Measurements from ENCODE around the gene CYB561D1. TPM values are rescaled to one million over a fixed set of nuclear protein-coding genes. Genes with fewer than 3 reads are reported as not detected.

CYB561D1 gene
- total and polyA plus RNA-seq, 4 donors, result 5.4 to 10.6 (median 8.1) TPM

DNA sequence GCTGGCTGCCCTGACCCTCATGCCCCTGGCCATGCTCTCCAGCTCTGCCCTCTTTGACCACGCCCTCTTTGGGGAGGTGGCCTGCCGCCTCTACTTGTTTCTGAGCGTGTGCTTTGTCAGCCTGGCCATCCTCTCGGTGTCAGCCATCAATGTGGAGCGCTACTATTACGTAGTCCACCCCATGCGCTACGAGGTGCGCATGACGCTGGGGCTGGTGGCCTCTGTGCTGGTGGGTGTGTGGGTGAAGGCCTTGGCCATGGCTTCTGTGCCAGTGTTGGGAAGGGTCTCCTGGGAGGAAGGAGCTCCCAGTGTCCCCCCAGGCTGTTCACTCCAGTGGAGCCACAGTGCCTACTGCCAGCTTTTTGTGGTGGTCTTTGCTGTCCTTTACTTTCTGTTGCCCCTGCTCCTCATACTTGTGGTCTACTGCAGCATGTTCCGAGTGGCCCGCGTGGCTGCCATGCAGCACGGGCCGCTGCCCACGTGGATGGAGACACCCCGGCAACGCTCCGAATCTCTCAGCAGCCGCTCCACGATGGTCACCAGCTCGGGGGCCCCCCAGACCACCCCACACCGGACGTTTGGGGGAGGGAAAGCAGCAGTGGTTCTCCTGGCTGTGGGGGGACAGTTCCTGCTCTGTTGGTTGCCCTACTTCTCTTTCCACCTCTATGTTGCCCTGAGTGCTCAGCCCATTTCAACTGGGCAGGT, 49.5 kb downstream of the CYB561D1 start:
- 86 to 87% methylated on average over 24 of the region's 24 CpGs for WGBS, 2 donors
- DNase-seq (no peak), ATAC-seq (ENCODE audit: low FRiP score) (no peak)
- Histone ChIP-seq H3K27ac (ENCODE audit: low read depth in 1 of 2, low read length in 2 of 2) (no peak overlapping the region), H3K27me3 (ENCODE audit: control insufficient read depth in 1 of 2, insufficient read depth in 2 of 2, low read length in 1 of 2) (no peaks in the 10 kb centered on the region), H3K4me1 (ENCODE audit: control insufficient read depth in 1 of 2, insufficient read depth in 2 of 2, low read length in 2 of 2) (no peaks in the 10 kb centered on the region), H3K9me3 (ENCODE audit: control insufficient read depth, low read length) (no peaks in the 10 kb centered on the region), H3K36me3 (ENCODE audit: control insufficient read depth in 1 of 2, insufficient read depth in 2 of 2, low read length in 1 of 2) (no peaks in the 10 kb centered on the region), H3K4me3 (ENCODE audit: low read length in 2 of 2) (no peak overlapping the region)
- intact Hi-C loops (cut with DNase I), result loop anchor here in 1 of 2 donors (10.0 kb wide), 1 partner anchor 441 kb away; the partner anchor contains the start of gene AHCYL1

DNA sequence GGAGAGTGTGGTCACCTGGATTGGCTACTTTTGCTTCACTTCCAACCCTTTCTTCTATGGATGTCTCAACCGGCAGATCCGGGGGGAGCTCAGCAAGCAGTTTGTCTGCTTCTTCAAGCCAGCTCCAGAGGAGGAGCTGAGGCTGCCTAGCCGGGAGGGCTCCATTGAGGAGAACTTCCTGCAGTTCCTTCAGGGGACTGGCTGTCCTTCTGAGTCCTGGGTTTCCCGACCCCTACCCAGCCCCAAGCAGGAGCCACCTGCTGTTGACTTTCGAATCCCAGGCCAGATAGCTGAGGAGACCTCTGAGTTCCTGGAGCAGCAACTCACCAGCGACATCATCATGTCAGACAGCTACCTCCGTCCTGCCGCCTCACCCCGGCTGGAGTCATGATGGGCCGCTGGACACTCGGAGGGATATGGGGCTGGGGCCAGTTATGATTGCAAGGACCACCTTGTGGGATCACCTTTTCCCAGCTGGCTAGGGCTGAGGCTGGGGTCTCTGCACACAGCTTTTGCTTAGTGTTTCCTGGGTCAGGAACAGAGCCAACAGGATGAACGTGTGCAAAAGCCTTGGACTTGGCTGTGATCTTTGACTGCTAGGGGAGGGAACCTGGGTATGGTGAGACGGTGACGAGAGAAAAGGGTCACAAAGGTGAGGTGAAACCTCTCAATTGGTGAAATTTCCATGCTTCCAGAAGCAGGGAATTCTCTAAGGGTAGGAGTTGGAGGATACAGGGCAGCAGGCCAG, 50.3 kb downstream of the CYB561D1 start:
- ATAC-seq (ENCODE audit: low FRiP score), result no peak
- no peaks in the 10 kb centered on the region for H3K36me3 ChIP-seq (ENCODE audit: control insufficient read depth in 1 of 2, insufficient read depth in 2 of 2, low read length in 1 of 2)
- intact Hi-C loops (cut with DNase I), result loop anchor here in 1 of 2 donors (10.0 kb wide), 1 partner anchor 441 kb away; the partner anchor contains the start of gene AHCYL1
- DNase-seq, result no peak
- H3K27me3 ChIP-seq (ENCODE audit: control insufficient read depth in 1 of 2, insufficient read depth in 2 of 2, low read length in 1 of 2), result no peaks in the 10 kb centered on the region
- WGBS, 2 donors, result 70 to 73% methylated on average over 14 of the region's 14 CpGs
- H3K9me3 ChIP-seq (ENCODE audit: control insufficient read depth, low read length), result no peaks in the 10 kb centered on the region
- H3K4me3 ChIP-seq (ENCODE audit: low read length in 2 of 2), result no peak overlapping the region
- no peak overlapping the region for H3K27ac ChIP-seq (ENCODE audit: low read depth in 1 of 2, low read length in 2 of 2)
- no peaks in the 10 kb centered on the region for H3K4me1 ChIP-seq (ENCODE audit: control insufficient read depth in 1 of 2, insufficient read depth in 2 of 2, low read length in 2 of 2)

DNA sequence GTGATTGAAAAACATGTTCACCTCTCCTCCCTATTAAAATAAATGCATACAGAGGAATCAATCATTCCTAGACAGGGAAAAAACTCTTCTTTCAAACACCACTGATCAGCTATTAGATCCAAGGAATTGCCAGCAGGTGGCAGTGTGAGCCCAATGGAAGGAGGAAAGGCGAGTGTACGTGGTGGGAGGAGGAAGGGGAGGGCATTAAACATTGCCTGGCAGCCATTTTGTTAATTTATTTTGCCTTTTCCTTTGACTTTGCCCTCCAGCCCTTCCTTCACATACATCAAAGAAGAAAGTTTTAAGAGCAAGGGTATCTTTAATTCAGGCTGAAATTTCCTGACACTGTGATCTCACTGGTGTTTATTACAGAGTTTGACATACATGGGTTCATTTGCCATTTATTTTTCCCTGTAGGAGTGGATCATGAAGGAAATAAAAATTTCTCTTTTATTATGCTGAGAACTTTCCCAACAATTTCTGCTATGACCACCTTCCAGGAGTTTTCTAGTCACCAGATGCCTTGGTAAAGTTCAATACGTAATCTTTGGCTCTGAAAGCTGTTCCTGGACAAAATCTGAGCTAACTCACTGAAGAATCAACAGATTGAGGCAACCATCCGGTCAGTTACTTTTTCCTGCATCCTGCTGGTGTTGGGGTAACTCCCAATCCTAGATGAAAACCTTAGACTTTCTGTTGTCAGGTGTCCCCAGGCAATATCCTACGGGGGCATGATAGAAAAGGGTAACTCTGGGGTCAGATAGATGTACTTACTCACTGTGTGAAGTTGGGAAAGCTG, 52.6 kb downstream of the CYB561D1 start:
- Histone ChIP-seq H3K36me3 (ENCODE audit: control insufficient read depth in 1 of 2, insufficient read depth in 2 of 2, low read length in 1 of 2) (no peaks in the 10 kb centered on the region), H3K27ac (ENCODE audit: low read depth in 1 of 2, low read length in 2 of 2) (peak overlapping the region; percentile 71 to 73), H3K4me1 (ENCODE audit: control insufficient read depth in 1 of 2, insufficient read depth in 2 of 2, low read length in 2 of 2) (no peaks in the 10 kb centered on the region), H3K9me3 (ENCODE audit: control insufficient read depth, low read length) (no peaks in the 10 kb centered on the region), H3K4me3 (ENCODE audit: low read length in 2 of 2) (peak overlapping the region; percentile 32 to 46), H3K27me3 (ENCODE audit: control insufficient read depth in 1 of 2, insufficient read depth in 2 of 2, low read length in 1 of 2) (no peaks in the 10 kb centered on the region)
- ATAC-seq (ENCODE audit: low FRiP score) (peak; percentile 87), DNase-seq (peak; percentile 92 to 94)
- 18 to 21% methylated on average over 5 of the region's 5 CpGs for whole genome bisulfite sequencing, 2 donors
- intact Hi-C loops (cut with DNase I), result loop anchor here (1.0 to 10.0 kb wide), 6 partner anchors 82 to 438 kb away; partner anchors contain the start of genes AHCYL1 (in 1 of the 2) and GSTM1 (in 1 of the 2)

DNA sequence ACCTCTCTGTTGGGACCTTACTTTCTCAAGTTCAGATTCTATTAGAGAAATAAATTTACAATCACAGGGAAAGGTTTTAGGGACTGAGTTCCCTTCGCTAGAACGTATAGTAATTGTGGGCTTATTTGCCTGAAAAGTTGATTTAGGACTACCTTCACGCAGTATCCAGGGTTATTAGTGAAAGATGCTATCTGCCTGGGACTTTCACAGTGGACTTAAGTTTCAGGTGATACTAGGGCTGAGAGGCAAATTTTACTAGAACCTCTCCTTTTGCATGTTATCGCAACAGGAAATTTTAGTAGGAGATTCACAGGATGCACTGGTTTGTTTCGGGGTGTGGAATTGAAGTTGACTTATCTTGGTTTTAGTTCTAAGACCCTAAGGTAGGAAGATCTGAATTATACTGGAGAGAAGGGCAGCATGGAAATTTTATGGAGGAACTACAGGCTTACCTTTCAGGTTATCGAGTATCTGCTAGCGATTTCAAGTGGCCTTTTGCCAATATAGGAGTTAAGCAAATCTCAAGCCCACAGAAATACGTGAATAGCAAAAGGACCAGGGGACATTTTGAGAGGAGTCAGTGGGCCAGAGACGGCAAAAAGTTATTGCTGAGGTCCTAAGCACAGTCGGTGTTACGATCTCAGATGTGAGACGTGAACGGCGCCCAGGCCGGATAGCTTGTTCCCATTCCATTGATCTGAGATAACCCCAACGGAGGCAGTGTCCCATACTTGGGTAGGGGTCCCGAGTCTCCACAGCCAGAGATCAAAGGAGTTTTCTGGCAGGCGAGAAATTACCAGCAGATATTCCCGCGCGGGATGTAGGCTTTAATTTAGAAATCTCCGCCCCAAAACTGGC, 53.8 kb downstream of the CYB561D1 start:
- H3K36me3 ChIP-seq (ENCODE audit: control insufficient read depth in 1 of 2, insufficient read depth in 2 of 2, low read length in 1 of 2), result no peaks in the 10 kb centered on the region
- H3K9me3 ChIP-seq (ENCODE audit: control insufficient read depth, low read length), result no peaks in the 10 kb centered on the region
- ATAC-seq (ENCODE audit: low FRiP score), result peak; percentile 40
- DNase-seq, result no peak
- intact Hi-C loops (cut with DNase I), result loop anchor here (2.0 to 10.0 kb wide), 5 partner anchors 73 to 437 kb away; partner anchors contain the start of genes AHCYL1 (in 1 of the 2) and GSTM1 (in 1 of the 2)
- H3K27ac ChIP-seq (ENCODE audit: low read depth in 1 of 2, low read length in 2 of 2), result peak overlapping the region; percentile 67 to 97
- peak overlapping the region; percentile 74 to 96 for H3K4me3 ChIP-seq (ENCODE audit: low read length in 2 of 2)
- no peaks in the 10 kb centered on the region for H3K4me1 ChIP-seq (ENCODE audit: control insufficient read depth in 1 of 2, insufficient read depth in 2 of 2, low read length in 2 of 2)
- no peaks in the 10 kb centered on the region for H3K27me3 ChIP-seq (ENCODE audit: control insufficient read depth in 1 of 2, insufficient read depth in 2 of 2, low read length in 1 of 2)
- 9 to 10% methylated on average over 22 of the region's 22 CpGs for WGBS, 2 donors

DNA sequence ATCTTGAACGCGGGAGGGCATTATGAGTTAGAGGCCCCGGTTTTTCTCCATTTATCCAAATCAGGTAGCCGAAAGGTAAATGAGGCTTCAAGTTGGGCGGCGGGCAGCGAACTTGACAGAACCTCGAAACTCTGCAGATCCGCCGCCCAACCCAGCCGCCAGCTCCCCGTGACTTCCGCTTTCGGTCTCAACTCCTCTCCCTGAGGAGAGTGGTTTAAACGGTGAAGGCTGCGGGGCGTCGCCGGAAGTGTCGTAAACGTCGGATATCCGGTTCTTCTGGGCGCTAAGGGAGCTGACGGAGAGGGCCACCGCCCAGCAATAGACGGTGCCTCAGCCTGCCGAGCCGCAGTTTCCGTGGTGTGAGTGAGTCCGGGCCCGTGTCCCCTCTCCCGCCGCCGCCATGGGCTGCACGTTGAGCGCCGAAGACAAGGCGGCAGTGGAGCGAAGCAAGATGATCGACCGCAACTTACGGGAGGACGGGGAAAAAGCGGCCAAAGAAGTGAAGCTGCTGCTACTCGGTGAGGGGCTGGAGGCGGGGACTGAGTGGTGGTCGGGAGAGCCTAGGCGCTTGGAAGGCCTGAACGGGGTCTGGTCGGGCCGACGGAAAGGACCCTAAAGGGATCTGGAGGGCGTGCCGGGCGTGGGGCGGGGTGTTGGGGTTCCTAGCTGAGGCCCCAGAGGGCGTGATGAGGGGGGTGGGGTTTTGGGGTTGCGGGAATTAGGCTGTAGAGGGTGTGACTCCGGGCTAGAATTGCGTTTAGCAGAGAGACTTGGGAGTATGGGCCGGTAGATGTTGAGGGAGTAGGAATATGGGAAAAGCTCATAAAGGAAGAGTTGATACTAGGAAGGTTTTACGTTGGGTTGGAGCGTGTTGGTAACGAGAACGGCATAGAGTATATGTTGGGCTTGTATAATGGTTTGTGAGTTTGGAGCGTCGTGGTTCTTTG, 54.7 kb downstream of the CYB561D1 start, which contains the start of gene GNAI3:
Gene GNAI3 (plus strand): TSS at position 295 of the 947 bp plus-strand sequence. CDS start 106 bp downstream, at position 401.
- ATAC-seq (ENCODE audit: low FRiP score) (peak; percentile 98), DNase-seq (peak; percentile 99)
- Histone ChIP-seq H3K27ac (ENCODE audit: low read depth in 1 of 2, low read length in 2 of 2) (peak within 1 kb of the TSS; percentile 67 to 97), H3K36me3 (ENCODE audit: control insufficient read depth in 1 of 2, insufficient read depth in 2 of 2, low read length in 1 of 2) (no peaks in the 10 kb centered on the region), H3K4me3 (ENCODE audit: low read length in 2 of 2) (peak within 1 kb of the TSS; percentile 83 to 96), H3K9me3 (ENCODE audit: control insufficient read depth, low read length) (no peaks in the 10 kb centered on the region), H3K27me3 (ENCODE audit: control insufficient read depth in 1 of 2, insufficient read depth in 2 of 2, low read length in 1 of 2) (no peaks in the 10 kb centered on the region), H3K4me1 (ENCODE audit: control insufficient read depth in 1 of 2, insufficient read depth in 2 of 2, low read length in 2 of 2) (no peaks in the 10 kb centered on the region)
- intact Hi-C loops (cut with DNase I), result loop anchor here (2.0 to 10.0 kb wide), 3 partner anchors 72 to 436 kb away; partner anchors contain the start of genes AHCYL1 (in 1 of the 2) and GSTM1 (in 1 of the 2)
- WGBS, 2 donors, result 0% methylated on average over 67 to 68 of the region's 68 CpGs
